Vagina (tissue), 2 donors: ENCODE measurements around the gene PPP2R5E. TPM values are rescaled to one million over a fixed set of nuclear protein-coding genes. Genes with fewer than 3 reads are reported as not detected.

Experiments used
- DNase-seq, 2 donors: peaks; one replicate each; pipeline ENCODE4 v3.0.0-alpha.2; 2017; ENCODE audit errors: extremely low spot score in 2 of 2
- H3K27ac ChIP-seq: fragments of 200-600 bp; sonication (generic); one replicate; pipeline ENCODE4 v1.5.1; 2019
- H3K27me3 ChIP-seq: fragments of 200-600 bp; sonication (generic); one replicate; pipeline ENCODE4 v1.5.1; 2019
- H3K36me3 ChIP-seq, 2 donors: fragments of 200-600 bp; sonication (generic); one replicate each; pipeline ENCODE4 v1.5.1; 2017 to 2019
- H3K4me1 ChIP-seq: fragments of 200-600 bp; sonication (generic); one replicate; pipeline ENCODE4 v1.5.1; 2019
- H3K4me3 ChIP-seq, 2 donors: fragments of 200-600 bp; sonication (generic); 1 replicate in 1 of 2; 2 replicates in 1 of 2; pipeline ENCODE4 v1.5.1; 2016 to 2019
- H3K9me3 ChIP-seq: fragments of 200-600 bp; sonication (generic); one replicate; pipeline ENCODE4 v1.5.1; 2019
- POLR2A ChIP-seq, 2 donors: fragments of 450-650 bp; IDR thresholded peaks; one replicate each; pipeline ENCODE4 v1.6.1; 2017; ENCODE audit warnings: antibody characterized with exemption in 2 of 2, mild to moderate bottlenecking in 2 of 2, moderate library complexity in 2 of 2
- POLR2AphosphoS5 ChIP-seq, 2 donors: sonication (generic); formaldehyde crosslinking; IDR thresholded peaks; one replicate each; pipeline ENCODE4 v1.9.0; 2017; ENCODE audit warnings: antibody characterized with exemption in 2 of 2, mild to moderate bottlenecking in 2 of 2, low read depth in 1 of 2; ENCODE audit not compliant: insufficient read depth in 1 of 2
- intact Hi-C: fragments of 100-400 bp; cut with DNase I; formaldehyde crosslinking; loops from one replicate; pipeline ENCODE4 v1.15.1; 2023
- total RNA-seq: library from RNA; depleted of rRNA; stranded (reverse); fragments of >200 nt; gene quantifications from one replicate; pipeline ENCODE4 v1.2.3, GENCODE V29; 2016
- TF ChIP-seq, protein P1 (sequence below), 3 experiments: fragments of 450-650 bp in 2 of 3; fragments of 200-600 bp in 1 of 3; sonication (generic) in 1 of 3; IDR thresholded peaks; one replicate each; pipeline ENCODE4 v1.5.1; 2017 to 2019; ENCODE audit warnings: antibody characterized with exemption in 3 of 3, mild to moderate bottlenecking in 2 of 3, moderate library complexity in 2 of 3

Gene PPP2R5E
- total RNA-seq, 1 donor from 2014 or later, result 22.6 TPM

DNA sequence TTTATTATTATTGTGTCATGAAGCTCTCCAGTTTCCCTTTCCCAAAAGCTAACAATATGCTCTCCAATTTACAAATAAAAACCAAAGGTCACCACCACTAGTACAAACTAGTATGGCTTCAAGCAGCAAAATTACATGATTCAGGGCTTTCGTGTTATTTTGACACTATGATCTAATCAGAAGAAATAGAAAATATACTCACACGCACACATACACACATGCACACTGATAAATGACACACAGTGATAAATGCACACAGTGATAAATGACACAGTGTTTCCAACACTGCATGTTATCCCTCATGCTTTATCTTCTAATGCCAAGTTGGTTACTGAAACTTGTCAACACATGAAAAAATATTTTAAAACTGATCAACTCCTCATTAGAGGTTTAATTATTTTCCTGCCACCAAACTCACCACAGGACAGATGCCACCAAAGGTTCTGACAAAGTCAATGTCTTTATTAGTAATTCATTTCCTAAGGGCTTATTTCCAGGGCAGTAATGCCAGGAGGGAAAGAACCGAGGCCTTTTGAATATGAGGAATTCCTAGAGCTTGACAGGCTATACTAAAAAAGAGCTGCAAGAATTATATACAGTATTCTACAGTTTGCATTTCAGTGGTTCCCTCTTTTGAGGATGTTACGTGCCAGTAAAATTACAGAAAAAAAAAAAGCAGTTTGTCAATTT is 82.4 kb downstream of the PPP2R5E start:
- no peak overlapping the region for H3K27ac ChIP-seq
- H3K4me3 ChIP-seq, result no peak overlapping the region
- no peaks in the 10 kb centered on the region for H3K9me3 ChIP-seq
- TF ChIP-seq POLR2AphosphoS5 (IDR thresholded peaks at IDR 0.05; ENCODE audit: insufficient read depth in 1 of 2, low read depth in 1 of 2) (no peak), POLR2A (IDR thresholded peaks at IDR 0.05) (no peak)
- TF ChIP-seq, protein P1, sequence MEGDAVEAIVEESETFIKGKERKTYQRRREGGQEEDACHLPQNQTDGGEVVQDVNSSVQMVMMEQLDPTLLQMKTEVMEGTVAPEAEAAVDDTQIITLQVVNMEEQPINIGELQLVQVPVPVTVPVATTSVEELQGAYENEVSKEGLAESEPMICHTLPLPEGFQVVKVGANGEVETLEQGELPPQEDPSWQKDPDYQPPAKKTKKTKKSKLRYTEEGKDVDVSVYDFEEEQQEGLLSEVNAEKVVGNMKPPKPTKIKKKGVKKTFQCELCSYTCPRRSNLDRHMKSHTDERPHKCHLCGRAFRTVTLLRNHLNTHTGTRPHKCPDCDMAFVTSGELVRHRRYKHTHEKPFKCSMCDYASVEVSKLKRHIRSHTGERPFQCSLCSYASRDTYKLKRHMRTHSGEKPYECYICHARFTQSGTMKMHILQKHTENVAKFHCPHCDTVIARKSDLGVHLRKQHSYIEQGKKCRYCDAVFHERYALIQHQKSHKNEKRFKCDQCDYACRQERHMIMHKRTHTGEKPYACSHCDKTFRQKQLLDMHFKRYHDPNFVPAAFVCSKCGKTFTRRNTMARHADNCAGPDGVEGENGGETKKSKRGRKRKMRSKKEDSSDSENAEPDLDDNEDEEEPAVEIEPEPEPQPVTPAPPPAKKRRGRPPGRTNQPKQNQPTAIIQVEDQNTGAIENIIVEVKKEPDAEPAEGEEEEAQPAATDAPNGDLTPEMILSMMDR (IDR thresholded peaks at IDR 0.05), result no peak
- intact Hi-C loops, result no loop called here
- no peaks in the 10 kb centered on the region for H3K36me3 ChIP-seq
- DNase-seq, result no peak
- peaks cover 8% of the 10 kb centered on the region for H3K4me1 ChIP-seq
- H3K27me3 ChIP-seq, result no peaks in the 10 kb centered on the region

- Histone ChIP-seq H3K27ac (no peak overlapping the region), H3K4me1 (peaks cover 18% of the 10 kb centered on the region)
Observed at GRCh38 chr14:63459738-63460137, 83.4 kb downstream of the PPP2R5E start.

DNA sequence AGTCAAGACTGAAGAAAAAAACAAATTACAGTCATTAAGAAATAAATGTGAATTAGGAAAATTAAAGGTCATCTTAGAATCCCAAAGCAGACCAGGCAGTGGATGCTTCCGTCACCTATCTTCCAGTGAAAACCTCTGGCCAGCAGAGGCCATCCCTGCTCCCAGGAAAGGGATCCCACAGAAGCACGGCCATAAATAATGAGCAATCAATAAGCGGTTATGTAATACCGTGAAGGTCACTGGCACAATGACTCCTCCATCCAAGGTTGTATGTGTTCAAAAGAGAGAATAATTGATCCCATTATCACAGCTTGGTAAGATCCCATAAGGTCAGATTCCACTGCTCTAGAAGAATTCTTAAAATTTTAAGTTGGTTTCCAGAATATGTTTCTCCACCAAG is 85.7 kb downstream of the PPP2R5E start:
- Histone ChIP-seq H3K9me3 (no peaks in the 10 kb centered on the region), H3K36me3 (no peaks in the 10 kb centered on the region), H3K27me3 (no peaks in the 10 kb centered on the region), H3K4me1 (peaks cover 20% of the 10 kb centered on the region), H3K4me3 (no peak overlapping the region), H3K27ac (no peak overlapping the region)
- no peak for DNase-seq
- TF ChIP-seq POLR2AphosphoS5 (IDR thresholded peaks at IDR 0.05; ENCODE audit: insufficient read depth in 1 of 2, low read depth in 1 of 2) (no peak), POLR2A (IDR thresholded peaks at IDR 0.05) (no peak)
- TF ChIP-seq, protein P1 (IDR thresholded peaks at IDR 0.05), result no peak
- intact Hi-C loops, result no loop called here

More at GRCh38 chr14:63459738-63460137, 83.4 kb downstream of the PPP2R5E start:
- no peaks in the 10 kb centered on the region for H3K36me3 ChIP-seq
- DNase-seq, result no peak
- H3K27me3 ChIP-seq, result no peaks in the 10 kb centered on the region
- TF ChIP-seq POLR2A (IDR thresholded peaks at IDR 0.05), result no peak
- TF ChIP-seq, protein P1 (IDR thresholded peaks at IDR 0.05), result no peak
- intact Hi-C loops, result no loop called here
- H3K4me3 ChIP-seq, result no peak overlapping the region
- H3K9me3 ChIP-seq, result no peaks in the 10 kb centered on the region

DNA sequence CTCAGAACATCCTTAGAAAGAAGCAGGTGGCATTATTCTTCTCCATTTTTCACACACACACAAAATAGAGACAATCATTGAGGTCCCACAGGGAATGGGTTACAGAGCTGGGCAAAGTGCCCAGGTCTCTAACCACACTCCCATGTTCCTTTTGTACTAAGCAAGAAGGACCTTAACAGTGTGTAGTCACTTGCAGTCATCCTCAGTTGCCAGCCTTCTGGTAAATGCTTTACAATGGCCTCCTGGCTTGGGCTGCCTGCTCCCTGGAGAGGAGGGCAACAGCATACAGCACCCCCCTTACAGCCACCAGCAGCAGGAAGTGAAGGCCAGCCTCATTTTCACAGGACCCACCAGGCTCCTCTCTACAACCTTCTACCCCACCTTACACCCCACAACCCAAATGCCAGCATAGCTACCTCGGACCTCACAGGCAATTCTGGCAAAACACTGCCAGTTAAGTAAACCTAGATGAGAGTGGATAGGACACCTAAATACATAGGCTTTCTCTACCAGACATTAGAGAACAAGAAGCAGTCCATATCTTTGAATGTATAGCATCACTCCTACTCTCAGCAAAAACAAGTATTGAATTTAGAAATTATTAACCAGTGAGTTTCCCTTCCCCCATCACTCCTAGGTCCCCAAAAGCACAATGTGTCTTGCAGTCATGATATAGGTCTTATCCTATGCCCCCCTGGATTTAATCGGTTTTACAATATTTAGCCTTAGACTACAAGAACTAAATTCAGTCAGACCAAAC is 88.1 kb downstream of the PPP2R5E start:
- intact Hi-C loops, result no loop called here
- Histone ChIP-seq H3K4me3 (no peak overlapping the region), H3K27me3 (no peaks in the 10 kb centered on the region), H3K36me3 (no peaks in the 10 kb centered on the region), H3K9me3 (no peaks in the 10 kb centered on the region), H3K4me1 (peaks cover 25% of the 10 kb centered on the region), H3K27ac (no peak overlapping the region)
- no peak for TF ChIP-seq POLR2AphosphoS5 (IDR thresholded peaks at IDR 0.05; ENCODE audit: insufficient read depth in 1 of 2, low read depth in 1 of 2)
- TF ChIP-seq, protein P1 (IDR thresholded peaks at IDR 0.05), result no peak
- TF ChIP-seq POLR2A (IDR thresholded peaks at IDR 0.05), result no peak
- no peak for DNase-seq

DNA sequence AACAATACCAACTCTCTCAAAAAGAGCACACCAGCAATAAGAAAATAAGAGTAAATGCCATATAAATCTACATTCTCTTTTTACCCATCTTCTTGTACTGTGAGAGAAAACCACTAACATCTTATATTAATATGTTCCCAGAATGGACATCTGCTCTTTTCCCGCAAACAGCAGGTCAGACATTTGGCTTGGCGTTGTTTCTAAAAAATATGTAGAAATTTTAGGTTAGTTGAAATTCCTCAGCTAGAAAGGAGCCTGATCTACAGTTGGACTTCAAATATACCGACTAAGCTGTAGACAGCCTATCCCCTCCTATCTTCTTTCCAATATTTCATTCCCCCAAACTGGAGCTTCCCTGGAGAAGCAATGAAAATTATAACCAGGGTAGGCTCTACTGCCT is 88.7 kb downstream of the PPP2R5E start:
- Histone ChIP-seq H3K4me3 (no peak overlapping the region), H3K36me3 (no peaks in the 10 kb centered on the region), H3K27ac (no peak overlapping the region), H3K4me1 (peaks cover 21% of the 10 kb centered on the region), H3K27me3 (no peaks in the 10 kb centered on the region), H3K9me3 (no peaks in the 10 kb centered on the region)
- DNase-seq, result no peak
- TF ChIP-seq, protein P1 (IDR thresholded peaks at IDR 0.05), result no peak
- no peak for TF ChIP-seq POLR2A (IDR thresholded peaks at IDR 0.05)
- no peak for TF ChIP-seq POLR2AphosphoS5 (IDR thresholded peaks at IDR 0.05; ENCODE audit: insufficient read depth in 1 of 2, low read depth in 1 of 2)
- intact Hi-C loops, result no loop called here
